Skeletal muscle tissue (tissue), 4 donors: Measurements from ENCODE around the gene TTC7B. TPM values are rescaled to one million over a fixed set of nuclear protein-coding genes. Genes with fewer than 3 reads are reported as not detected.
"Not testable (repeated sequence)": the region's sequence is repeated elsewhere in the genome, so short reads cannot be mapped to it uniquely, and the experiment has no call there.

Source experiments
- H3K27ac ChIP-seq: one replicate; pipeline ENCODE4 v1.7.0; 2013; ENCODE audit warnings: mild to moderate bottlenecking, low read depth, low read length, inconsistent platforms
- H3K27me3 ChIP-seq, 3 donors: one replicate each; pipeline ENCODE4 v1.7.0; 2013; ENCODE audit warnings: low read length in 3 of 3; ENCODE audit not compliant: control insufficient read depth in 3 of 3, insufficient read depth in 3 of 3
- H3K36me3 ChIP-seq, 3 donors: one replicate each; pipeline ENCODE4 v1.7.0; 2013; ENCODE audit warnings: low read length in 3 of 3; ENCODE audit not compliant: control insufficient read depth in 3 of 3, insufficient read depth in 3 of 3
- H3K4me1 ChIP-seq, 3 donors: one replicate each; pipeline ENCODE4 v1.7.0; 2013; ENCODE audit warnings: low read length in 3 of 3, mild to moderate bottlenecking in 3 of 3; ENCODE audit not compliant: control insufficient read depth in 3 of 3, insufficient read depth in 3 of 3
- H3K4me3 ChIP-seq, 3 donors: one replicate each; pipeline ENCODE4 v1.7.0; 2013; ENCODE audit warnings: low read length in 3 of 3
- H3K9ac ChIP-seq, 3 donors: one replicate each; pipeline ENCODE4 v1.7.0; 2013; ENCODE audit warnings: low read length in 3 of 3, mild to moderate bottlenecking in 3 of 3, moderate library complexity in 2 of 3, low read depth in 1 of 3
- H3K9me3 ChIP-seq, 3 donors: one replicate each; pipeline ENCODE4 v1.7.0; 2013; ENCODE audit warnings: low read length in 3 of 3; ENCODE audit not compliant: control insufficient read depth in 3 of 3
- total RNA-seq: library from RNA; depleted of rRNA; stranded (reverse); fragments of >200 nt; gene quantifications from one replicate; pipeline ENCODE4 v1.2.3, GENCODE V29; 2014
- donor health status: Osteomylitis.

TTC7B gene
- total RNA-seq, 1 donor from 2014 or later, result 5.7 TPM

- Histone ChIP-seq H3K27ac (no peak overlapping the region), H3K9me3 (no peaks in the 10 kb centered on the region), H3K4me1 (peaks cover 9 to 13% (median 13%) of the 10 kb centered on the region in 3 donors), H3K27me3 (no peaks in the 10 kb centered on the region), H3K4me3 (no peak overlapping the region), H3K36me3 (no peaks in the 10 kb centered on the region), H3K9ac (no peak overlapping the region)
Measured at GRCh38 chr14:90831821-90832220, 15.6 kb upstream of the TTC7B start.

GRCh38 chr14:90830931-90831701 lies 14.9 kb upstream of the TTC7B start:
- no peaks in the 10 kb centered on the region for H3K36me3 ChIP-seq
- peaks cover 9 to 13% (median 13%) of the 10 kb centered on the region in 3 donors for H3K4me1 ChIP-seq
- H3K27ac ChIP-seq, result no peak overlapping the region
- no peaks in the 10 kb centered on the region for H3K27me3 ChIP-seq
- H3K9ac ChIP-seq, result no peak overlapping the region
- H3K9me3 ChIP-seq, result no peaks in the 10 kb centered on the region
- H3K4me3 ChIP-seq, result no peak overlapping the region

- H3K27me3 ChIP-seq, result no peaks in the 10 kb centered on the region
- no peak overlapping the region for H3K9ac ChIP-seq
- no peaks in the 10 kb centered on the region for H3K9me3 ChIP-seq
- H3K4me3 ChIP-seq, result no peak overlapping the region
- H3K27ac ChIP-seq, result no peak overlapping the region
- peaks cover 9 to 13% (median 13%) of the 10 kb centered on the region in 3 donors for H3K4me1 ChIP-seq
- H3K36me3 ChIP-seq, result no peaks in the 10 kb centered on the region
Measured at GRCh38 chr14:90829677-90830076, 13.4 kb upstream of the TTC7B start.

GRCh38 chr14:90828642-90829487 lies 12.6 kb upstream of the TTC7B start:
- Histone ChIP-seq H3K4me3 (peak overlapping the region; percentile 58 to 75 (median 63)), H3K36me3 (no peaks in the 10 kb centered on the region), H3K4me1 (peaks cover 9 to 13% (median 13%) of the 10 kb centered on the region in 3 donors), H3K9ac (peak overlapping the region; percentile 74 to 88 (median 79)), H3K9me3 (no peaks in the 10 kb centered on the region), H3K27me3 (no peaks in the 10 kb centered on the region), H3K27ac (peak overlapping the region; percentile 85)

GRCh38 chr14:90827919-90828610 lies 11.8 kb upstream of the TTC7B start:
- H3K27ac ChIP-seq, result peak overlapping the region; percentile 85
- no peaks in the 10 kb centered on the region for H3K9me3 ChIP-seq
- peak overlapping the region; percentile 68 to 77 (median 75) for H3K4me3 ChIP-seq
- H3K36me3 ChIP-seq, result no peaks in the 10 kb centered on the region
- peak overlapping the region; percentile 74 to 89 (median 79) for H3K9ac ChIP-seq
- H3K4me1 ChIP-seq, result peaks cover 9 to 13% (median 13%) of the 10 kb centered on the region in 3 donors
- H3K27me3 ChIP-seq, result no peaks in the 10 kb centered on the region

- not testable (repeated sequence) for H3K27me3 ChIP-seq, H3K27ac ChIP-seq, H3K36me3 ChIP-seq, H3K9me3 ChIP-seq, H3K4me3 ChIP-seq, H3K9ac ChIP-seq, H3K4me1 ChIP-seq
Measured at GRCh38 chr14:90823542-90823941, 7.3 kb upstream of the TTC7B start.

- H3K36me3 ChIP-seq, result no peaks in the 10 kb centered on the region
- no peak overlapping the region for H3K27ac ChIP-seq
- H3K27me3 ChIP-seq, result no peaks in the 10 kb centered on the region
- H3K4me3 ChIP-seq, result no peak overlapping the region
- H3K4me1 ChIP-seq, result peaks cover 0 to 3% (median 3%) of the 10 kb centered on the region in 3 donors
- no peaks in the 10 kb centered on the region for H3K9me3 ChIP-seq
- H3K9ac ChIP-seq, result no peak overlapping the region
Measured at GRCh38 chr14:90820958-90821357, 4.7 kb upstream of the TTC7B start.

- no peak overlapping the region for H3K9ac ChIP-seq
- no peaks in the 10 kb centered on the region for H3K36me3 ChIP-seq
- H3K27ac ChIP-seq, result no peak overlapping the region
- H3K9me3 ChIP-seq, result no peaks in the 10 kb centered on the region
- H3K27me3 ChIP-seq, result no peaks in the 10 kb centered on the region
- H3K4me1 ChIP-seq, result peaks cover 7 to 11% (median 10%) of the 10 kb centered on the region in 3 donors
- no peak overlapping the region for H3K4me3 ChIP-seq
Measured at GRCh38 chr14:90819734-90820393, 3.6 kb upstream of the TTC7B start.

GRCh38 chr14:90818715-90819114 lies 2.5 kb upstream of the TTC7B start:
- Histone ChIP-seq H3K27ac (no peak overlapping the region), H3K4me1 (peaks cover 12 to 20% (median 16%) of the 10 kb centered on the region in 3 donors), H3K27me3 (no peaks in the 10 kb centered on the region), H3K36me3 (no peaks in the 10 kb centered on the region), H3K9me3 (no peaks in the 10 kb centered on the region), H3K4me3 (no peak overlapping the region), H3K9ac (no peak overlapping the region)
